Neural cell (in vitro differentiated cells): ENCODE results near the gene ZFAND2A. TPM values are rescaled to one million over a fixed set of nuclear protein-coding genes. Genes with fewer than 3 reads are reported as not detected.

Experiments used
- H2AFZ ChIP-seq: fragments of 200-600, 300-800 bp; sonication (generic), shearing (Covaris generic); 2 replicates; pipeline ENCODE4 v1.6.0; 2014; ENCODE audit warnings: low read depth, mild to moderate bottlenecking, antibody characterized with exemption, low read length, moderate library complexity
- H3F3A ChIP-seq: fragments of 200-600 bp; shearing (Covaris generic); 2 replicates; pipeline ENCODE4 v1.6.1; 2016; ENCODE audit warnings: mild to moderate bottlenecking, moderate library complexity, mixed read lengths, antibody characterized with exemption, low read length; ENCODE audit not compliant: insufficient read depth, poor library complexity, severe bottlenecking
- H3K27ac ChIP-seq: fragments of 200-600, 300-800 bp; sonication (generic), shearing (Covaris generic); 2 replicates; pipeline ENCODE4 v1.5.1; 2014; ENCODE audit warnings: mild to moderate bottlenecking, low read length, moderate library complexity
- H3K27me3 ChIP-seq: fragments of 300-800, 200-600 bp; sonication (generic), shearing (Covaris generic); 2 replicates; pipeline ENCODE4 v1.6.0; 2014; ENCODE audit warnings: mild to moderate bottlenecking, low read depth, low read length, moderate library complexity; ENCODE audit not compliant: insufficient read depth
- H3K36me3 ChIP-seq: fragments of 300-800, 200-600 bp; sonication (generic), shearing (Covaris generic); 2 replicates; pipeline ENCODE4 v1.5.1; 2014; ENCODE audit warnings: mild to moderate bottlenecking, antibody characterized with exemption, low read length, moderate library complexity; ENCODE audit not compliant: insufficient read depth
- H3K4me2 ChIP-seq: fragments of 300-800, 200-600 bp; sonication (generic), shearing (Covaris generic); 2 replicates; pipeline ENCODE4 v1.6.0; 2014; ENCODE audit warnings: mild to moderate bottlenecking, low read length
- H3K4me3 ChIP-seq: fragments of 300-800, 200-600 bp; sonication (generic), shearing (Covaris generic); 2 replicates; pipeline ENCODE4 v1.5.1; 2014; ENCODE audit warnings: mild to moderate bottlenecking, low read length, moderate library complexity
- H3K79me2 ChIP-seq: fragments of 200-600 bp; shearing (Covaris generic); replicated peaks from 2 replicates; pipeline ENCODE4 v1.6.0; 2014; ENCODE audit warnings: mild to moderate bottlenecking, low read length, moderate library complexity; ENCODE audit not compliant: insufficient read depth
- H3K9ac ChIP-seq: fragments of 300-800, 200-600 bp; sonication (generic), shearing (Covaris generic); 2 replicates; pipeline ENCODE4 v1.6.1; 2016; ENCODE audit warnings: mild to moderate bottlenecking, low read length, mixed read lengths
- H3K9me2 ChIP-seq: fragments of 200-600 bp; shearing (Covaris generic); 2 replicates; pipeline ENCODE4 v1.6.1; 2016; ENCODE audit warnings: mild to moderate bottlenecking, low read length, mixed read lengths; ENCODE audit not compliant: insufficient read depth
- H3K9me3 ChIP-seq: fragments of 200-600, 300-800 bp; sonication (generic), shearing (Covaris generic); 2 replicates; pipeline ENCODE4 v1.6.1; 2016; ENCODE audit warnings: mild to moderate bottlenecking, mixed run types, low read length, moderate library complexity, mixed read lengths
- H4K20me1 ChIP-seq: fragments of 200-600 bp; shearing (Covaris generic); 2 replicates; pipeline ENCODE4 v1.6.1; 2016; ENCODE audit warnings: mild to moderate bottlenecking, mixed run types; ENCODE audit not compliant: insufficient read depth
- EP300 ChIP-seq: fragments of 450-650 bp; conservative IDR thresholded peaks from 2 replicates; pipeline ENCODE4 v1.6.1; 2014; ENCODE audit warnings: antibody characterized with exemption, mild to moderate bottlenecking, moderate library complexity; ENCODE audit not compliant: poor library complexity, severe bottlenecking
- EZH2 ChIP-seq: fragments of 200-600, 300-800 bp; shearing (Covaris generic), sonication (generic); IDR thresholded peaks from 2 replicates; pipeline ENCODE4 v1.6.1; 2014; ENCODE audit warnings: antibody characterized with exemption, low read length, borderline replicate concordance, mild to moderate bottlenecking; ENCODE audit not compliant: insufficient read depth, poor library complexity, severe bottlenecking
- MXI1 ChIP-seq: fragments of 450-650 bp; conservative IDR thresholded peaks from 2 replicates; pipeline ENCODE4 v1.6.1; 2014; ENCODE audit warnings: antibody characterized with exemption, mild to moderate bottlenecking; ENCODE audit not compliant: poor library complexity, severe bottlenecking
- POLR2AphosphoS5 ChIP-seq: IDR thresholded peaks from 2 replicates; pipeline ENCODE4 v1.6.1; 2012
- RAD21 ChIP-seq: fragments of 450-650 bp; conservative IDR thresholded peaks from 2 replicates; pipeline ENCODE4 v1.6.1; 2014; ENCODE audit warnings: antibody characterized with exemption, mild to moderate bottlenecking, moderate library complexity
- SMC3 ChIP-seq: fragments of 450-650 bp; conservative IDR thresholded peaks from 2 replicates; pipeline ENCODE4 v1.6.1; 2014; ENCODE audit warnings: antibody characterized with exemption, mild to moderate bottlenecking, moderate library complexity; ENCODE audit not compliant: poor library complexity
- TAF1 ChIP-seq: IDR thresholded peaks from 2 replicates; pipeline ENCODE4 v1.6.1; 2012; ENCODE audit warnings: low read depth
- polyA plus RNA-seq: library from polyadenylated mRNA; depleted of rRNA; stranded (reverse); fragments of >200 nt; gene quantifications from 2 replicates; pipeline ENCODE4 v1.2.3, GENCODE V29; 2014
- TF ChIP-seq, protein P1 (sequence below): fragments of 450-650 bp; IDR thresholded peaks from 2 replicates; pipeline ENCODE4 v1.5.1; 2014; ENCODE audit warnings: antibody characterized with exemption, mild to moderate bottlenecking, moderate library complexity; ENCODE audit not compliant: poor library complexity, severe bottlenecking
- TF ChIP-seq, protein P2 (sequence below): IDR thresholded peaks from 2 replicates; pipeline ENCODE4 v1.6.1; 2012; ENCODE audit warnings: borderline replicate concordance

The ZFAND2A gene
- polyA plus RNA-seq, 1 donor from 2014 or later: 69.9 TPM

DNA sequence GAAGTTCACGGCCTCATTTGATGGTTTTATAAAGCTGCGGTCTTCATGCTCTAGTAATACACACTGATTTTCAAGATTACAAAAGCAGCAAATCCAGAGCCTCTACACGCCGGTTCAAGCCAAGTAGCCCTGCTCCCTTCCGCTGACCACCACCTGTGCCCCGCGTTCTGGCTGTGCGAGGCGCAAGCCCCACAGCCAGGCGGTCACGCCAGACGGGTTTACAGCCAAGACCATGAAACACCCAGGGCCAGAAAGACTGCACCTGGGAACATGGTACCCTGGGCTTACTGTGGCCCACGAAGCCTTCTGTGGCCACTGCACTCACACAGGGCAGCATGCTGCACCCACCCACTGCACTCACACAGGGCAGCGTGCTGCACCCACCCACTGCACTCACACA lies 38.5 kb downstream of the ZFAND2A start:
- Histone ChIP-seq H3K27me3 (no peaks in the 10 kb centered on the region), H3K9me2 (no peaks in the 10 kb centered on the region), H3K79me2 (no peaks in the 10 kb centered on the region), H2AFZ (no peak overlapping the region), H4K20me1 (no peaks in the 10 kb centered on the region), H3K4me3 (no peak overlapping the region), H3K4me2 (no peak overlapping the region), H3F3A (no peaks in the 10 kb centered on the region), H3K9ac (no peak overlapping the region), H3K27ac (no peak overlapping the region), H3K9me3 (no peaks in the 10 kb centered on the region), H3K36me3 (no peaks in the 10 kb centered on the region)
- no peak for TF ChIP-seq SMC3
- no peak for TF ChIP-seq POLR2AphosphoS5
- TF ChIP-seq, protein P1, sequence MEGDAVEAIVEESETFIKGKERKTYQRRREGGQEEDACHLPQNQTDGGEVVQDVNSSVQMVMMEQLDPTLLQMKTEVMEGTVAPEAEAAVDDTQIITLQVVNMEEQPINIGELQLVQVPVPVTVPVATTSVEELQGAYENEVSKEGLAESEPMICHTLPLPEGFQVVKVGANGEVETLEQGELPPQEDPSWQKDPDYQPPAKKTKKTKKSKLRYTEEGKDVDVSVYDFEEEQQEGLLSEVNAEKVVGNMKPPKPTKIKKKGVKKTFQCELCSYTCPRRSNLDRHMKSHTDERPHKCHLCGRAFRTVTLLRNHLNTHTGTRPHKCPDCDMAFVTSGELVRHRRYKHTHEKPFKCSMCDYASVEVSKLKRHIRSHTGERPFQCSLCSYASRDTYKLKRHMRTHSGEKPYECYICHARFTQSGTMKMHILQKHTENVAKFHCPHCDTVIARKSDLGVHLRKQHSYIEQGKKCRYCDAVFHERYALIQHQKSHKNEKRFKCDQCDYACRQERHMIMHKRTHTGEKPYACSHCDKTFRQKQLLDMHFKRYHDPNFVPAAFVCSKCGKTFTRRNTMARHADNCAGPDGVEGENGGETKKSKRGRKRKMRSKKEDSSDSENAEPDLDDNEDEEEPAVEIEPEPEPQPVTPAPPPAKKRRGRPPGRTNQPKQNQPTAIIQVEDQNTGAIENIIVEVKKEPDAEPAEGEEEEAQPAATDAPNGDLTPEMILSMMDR: no peak
- no peak for TF ChIP-seq RAD21
- TF ChIP-seq MXI1: no peak
- no peak for TF ChIP-seq TAF1
- TF ChIP-seq, protein P2, sequence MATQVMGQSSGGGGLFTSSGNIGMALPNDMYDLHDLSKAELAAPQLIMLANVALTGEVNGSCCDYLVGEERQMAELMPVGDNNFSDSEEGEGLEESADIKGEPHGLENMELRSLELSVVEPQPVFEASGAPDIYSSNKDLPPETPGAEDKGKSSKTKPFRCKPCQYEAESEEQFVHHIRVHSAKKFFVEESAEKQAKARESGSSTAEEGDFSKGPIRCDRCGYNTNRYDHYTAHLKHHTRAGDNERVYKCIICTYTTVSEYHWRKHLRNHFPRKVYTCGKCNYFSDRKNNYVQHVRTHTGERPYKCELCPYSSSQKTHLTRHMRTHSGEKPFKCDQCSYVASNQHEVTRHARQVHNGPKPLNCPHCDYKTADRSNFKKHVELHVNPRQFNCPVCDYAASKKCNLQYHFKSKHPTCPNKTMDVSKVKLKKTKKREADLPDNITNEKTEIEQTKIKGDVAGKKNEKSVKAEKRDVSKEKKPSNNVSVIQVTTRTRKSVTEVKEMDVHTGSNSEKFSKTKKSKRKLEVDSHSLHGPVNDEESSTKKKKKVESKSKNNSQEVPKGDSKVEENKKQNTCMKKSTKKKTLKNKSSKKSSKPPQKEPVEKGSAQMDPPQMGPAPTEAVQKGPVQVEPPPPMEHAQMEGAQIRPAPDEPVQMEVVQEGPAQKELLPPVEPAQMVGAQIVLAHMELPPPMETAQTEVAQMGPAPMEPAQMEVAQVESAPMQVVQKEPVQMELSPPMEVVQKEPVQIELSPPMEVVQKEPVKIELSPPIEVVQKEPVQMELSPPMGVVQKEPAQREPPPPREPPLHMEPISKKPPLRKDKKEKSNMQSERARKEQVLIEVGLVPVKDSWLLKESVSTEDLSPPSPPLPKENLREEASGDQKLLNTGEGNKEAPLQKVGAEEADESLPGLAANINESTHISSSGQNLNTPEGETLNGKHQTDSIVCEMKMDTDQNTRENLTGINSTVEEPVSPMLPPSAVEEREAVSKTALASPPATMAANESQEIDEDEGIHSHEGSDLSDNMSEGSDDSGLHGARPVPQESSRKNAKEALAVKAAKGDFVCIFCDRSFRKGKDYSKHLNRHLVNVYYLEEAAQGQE: no peak
- TF ChIP-seq EZH2: no peak
- no peak for TF ChIP-seq EP300

DNA sequence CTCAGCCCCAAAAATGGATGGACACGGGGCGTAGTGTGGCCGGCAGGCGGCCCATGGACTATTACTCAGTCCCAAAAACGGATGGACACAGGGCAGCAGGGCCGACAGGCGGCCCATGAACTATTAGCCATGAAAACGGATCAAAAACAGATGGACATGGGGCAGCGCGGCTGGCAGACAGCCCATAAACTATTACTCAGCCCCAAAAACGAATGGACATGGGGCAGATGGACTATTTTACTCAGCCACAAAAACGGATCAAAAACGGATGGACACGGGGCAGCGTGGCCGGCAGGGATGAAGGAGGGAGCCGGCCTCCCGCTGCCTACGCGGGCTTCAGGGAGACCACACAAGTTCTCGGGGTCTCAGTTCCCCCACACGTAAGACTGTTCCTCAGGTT lies 39.2 kb downstream of the ZFAND2A start:
- H3K27ac ChIP-seq: no peak overlapping the region
- no peak for TF ChIP-seq TAF1
- no peak for TF ChIP-seq SMC3
- no peak for TF ChIP-seq EP300
- TF ChIP-seq MXI1: no peak
- TF ChIP-seq EZH2: no peak
- TF ChIP-seq POLR2AphosphoS5: no peak
- TF ChIP-seq RAD21: no peak
- TF ChIP-seq, protein P1: no peak
- no peaks in the 10 kb centered on the region for H3F3A ChIP-seq
- no peak overlapping the region for H3K4me2 ChIP-seq
- no peak overlapping the region for H3K9ac ChIP-seq
- H2AFZ ChIP-seq: no peak overlapping the region
- no peaks in the 10 kb centered on the region for H3K79me2 ChIP-seq
- H3K27me3 ChIP-seq: no peaks in the 10 kb centered on the region
- H3K4me3 ChIP-seq: no peak overlapping the region
- no peaks in the 10 kb centered on the region for H4K20me1 ChIP-seq
- no peaks in the 10 kb centered on the region for H3K9me3 ChIP-seq
- H3K9me2 ChIP-seq: no peaks in the 10 kb centered on the region
- H3K36me3 ChIP-seq: no peaks in the 10 kb centered on the region
